Activated CD4-positive, alpha-beta T cell treated with anti-CD3 and anti-CD28 coated beads for 36 hours (primary cell): ENCODE results near the gene GPBP1L1. TPM values are rescaled to one million over a fixed set of nuclear protein-coding genes. Genes with fewer than 3 reads are reported as not detected.
"Not testable (repeated sequence)": the region's sequence is repeated elsewhere in the genome, so short reads cannot be mapped to it uniquely, and the experiment has no call there.

Source experiments
- ATAC-seq: fragments of 200-7000 bp; cut with Tn5 transposase; one replicate; pipeline ENCODE4 v1.10.0; 2021; ENCODE audit warnings: mild to moderate bottlenecking, moderate library complexity
- CTCF ChIA-PET: fragments of 350-600 bp; sonication (Branson Sonifier 250); formaldehyde crosslinking; loops from one replicate; lab custom pipeline; 2021; ENCODE audit warnings: antibody characterized with exemption; lab: Charles Lee
- POLR2A ChIA-PET: fragments of 350-600 bp; sonication (Branson Sonifier 250); formaldehyde crosslinking; loops from one replicate; lab custom pipeline; 2021; ENCODE audit warnings: antibody characterized with exemption, inconsistent platforms; lab: Charles Lee
- DNase-seq: peaks from one replicate; pipeline ENCODE4 v3.0.0-alpha.2; 2020
- H3K27ac Mint-ChIP-seq: one replicate; pipeline ENCODE4 v1.8.0; 2021; ENCODE audit warnings: mixed read lengths
- H3K27me3 Mint-ChIP-seq: one replicate; pipeline ENCODE4 v1.8.0; 2021; ENCODE audit warnings: mixed read lengths
- H3K36me3 Mint-ChIP-seq: one replicate; pipeline ENCODE4 v1.8.0; 2021; ENCODE audit warnings: low read depth, mixed read lengths
- H3K4me1 Mint-ChIP-seq: one replicate; pipeline ENCODE4 v1.8.0; 2021; ENCODE audit warnings: mixed read lengths
- H3K4me3 Mint-ChIP-seq: one replicate; pipeline ENCODE4 v1.8.0; 2021; ENCODE audit warnings: mild to moderate bottlenecking, moderate library complexity, mixed read lengths
- H3K9me3 Mint-ChIP-seq: one replicate; pipeline ENCODE4 v1.8.0; 2021; ENCODE audit warnings: low read depth, mixed read lengths
- intact Hi-C, 2 experiments: fragments of 100-400 bp; cut with DNase I in 1 of 2; cut with micrococcal nuclease in 1 of 2; formaldehyde crosslinking; loops; one replicate each; pipeline versions ENCODE4 v1.14.2 to v1.15.1; 2022 to 2024; cut with DNase I, micrococcal nuclease
- total RNA-seq, 2 experiments: library from RNA; stranded (reverse); gene quantifications; one replicate each; pipeline ENCODE4 v1.2.3, GENCODE V29; 2021

GPBP1L1 gene
- total RNA-seq: 100 to 1,000 TPM; 101 to 112 TPM

- DNase-seq: peak; percentile 99
- ChIA-PET POLR2A (interaction anchor here (0.5 to 2.6 kb wide), 15 partner anchors 13 to 965 kb away, joined by 3 to 15 read pairs (median 4); partner anchors contain the start of genes CCDC163, HPDL, MMACHC and MUTYH), CTCF (interaction anchor here (0.6 to 1.5 kb wide), 11 partner anchors 8 to 330 kb away, joined by 3 to 10 read pairs (median 4); partner anchors contain the start of gene NASP)
- ATAC-seq: peak; percentile 73
- no peaks in the 10 kb centered on the region for H3K9me3 Mint-ChIP-seq
- peak within 1 kb of the TSS; percentile 87 for H3K4me3 Mint-ChIP-seq
- H3K27ac Mint-ChIP-seq: peak within 1 kb of the TSS; percentile 95
- intact Hi-C loops: loop anchor here (1.0 to 10.0 kb wide), 20 partner anchors 32 to 1654 kb away; partner anchors contain the start of genes IPP (in 2 of the 2), NASP (in 2 of the 2), RAD54L (in 2 of the 2) and AKR1A1 (in 1 of the 2)
- peaks cover 52% of the 10 kb centered on the region for H3K4me1 Mint-ChIP-seq
- no peaks in the 10 kb centered on the region for H3K27me3 Mint-ChIP-seq
- peaks cover 26% of the 10 kb centered on the region for H3K36me3 Mint-ChIP-seq
Observed at GRCh38 chr1:45686288-45687013, at the start of gene GPBP1L1. GPBP1L1 (minus strand) TSS chr1:45686533; CDS start chr1:45659087, 27,446 bp downstream.

GRCh38 chr1:45730780-45731319, 44.5 kb upstream of the GPBP1L1 start:
- Mint-ChIP-seq H3K36me3 (no peaks in the 10 kb centered on the region), H3K9me3 (no peaks in the 10 kb centered on the region), H3K27me3 (no peaks in the 10 kb centered on the region), H3K27ac (no peak overlapping the region), H3K4me1 (peaks cover 2% of the 10 kb centered on the region), H3K4me3 (no peak overlapping the region)
- intact Hi-C loops: no loop called here
- ATAC-seq: no peak
- no peak for DNase-seq
- CTCF ChIA-PET: no interaction called here
- POLR2A ChIA-PET: no interaction called here

- ATAC-seq: no peak
Observed at GRCh38 chr1:45730075-45730779, 43.9 kb upstream of the GPBP1L1 start.

GRCh38 chr1:45726007-45726406, 39.7 kb upstream of the GPBP1L1 start:
- H3K36me3 Mint-ChIP-seq, H3K4me3 Mint-ChIP-seq, H3K27ac Mint-ChIP-seq, intact Hi-C loops, H3K9me3 Mint-ChIP-seq, CTCF ChIA-PET, POLR2A ChIA-PET, H3K4me1 Mint-ChIP-seq, DNase-seq, ATAC-seq, H3K27me3 Mint-ChIP-seq: not testable (repeated sequence)

More at GRCh38 chr1:45730075-45730779, 43.9 kb upstream of the GPBP1L1 start:
- no peaks in the 10 kb centered on the region for H3K27me3 Mint-ChIP-seq
- H3K27ac Mint-ChIP-seq: no peak overlapping the region
- POLR2A ChIA-PET: no interaction called here
- peaks cover 2% of the 10 kb centered on the region for H3K4me1 Mint-ChIP-seq
- CTCF ChIA-PET: interaction anchor here (0.8 kb wide), 1 partner anchor 13 kb away, joined by 4 read pairs; no protein-coding TSS in a partner anchor
- no peaks in the 10 kb centered on the region for H3K9me3 Mint-ChIP-seq
- no peak overlapping the region for H3K4me3 Mint-ChIP-seq
- intact Hi-C loops: no loop called here
- no peak for DNase-seq
- no peaks in the 10 kb centered on the region for H3K36me3 Mint-ChIP-seq

GRCh38 chr1:45723248-45723930, 37.1 kb upstream of the GPBP1L1 start:
- no peak overlapping the region for H3K4me3 Mint-ChIP-seq
- H3K36me3 Mint-ChIP-seq: peaks cover under 1% of the 10 kb centered on the region
- POLR2A ChIA-PET: no interaction called here
- ATAC-seq (no peak), DNase-seq (no peak)
- intact Hi-C loops: no loop called here
- CTCF ChIA-PET: no interaction called here
- H3K9me3 Mint-ChIP-seq: no peaks in the 10 kb centered on the region
- no peaks in the 10 kb centered on the region for H3K27me3 Mint-ChIP-seq
- H3K27ac Mint-ChIP-seq: no peak overlapping the region
- H3K4me1 Mint-ChIP-seq: no peaks in the 10 kb centered on the region

- H3K4me1 Mint-ChIP-seq: no peaks in the 10 kb centered on the region
- ChIA-PET POLR2A (no interaction called here), CTCF (no interaction called here)
- H3K36me3 Mint-ChIP-seq: peaks cover 3% of the 10 kb centered on the region
- DNase-seq (no peak), ATAC-seq (no peak)
- intact Hi-C loops: no loop called here
- no peak overlapping the region for H3K4me3 Mint-ChIP-seq
- H3K9me3 Mint-ChIP-seq: no peaks in the 10 kb centered on the region
- no peak overlapping the region for H3K27ac Mint-ChIP-seq
- no peaks in the 10 kb centered on the region for H3K27me3 Mint-ChIP-seq
Observed at GRCh38 chr1:45722809-45723208, 36.5 kb upstream of the GPBP1L1 start.

GRCh38 chr1:45721207-45721606, 34.9 kb upstream of the GPBP1L1 start:
- no peak for ATAC-seq
- intact Hi-C loops: no loop called here
- Mint-ChIP-seq H3K4me1 (no peaks in the 10 kb centered on the region), H3K27ac (no peak overlapping the region), H3K9me3 (no peaks in the 10 kb centered on the region), H3K27me3 (no peaks in the 10 kb centered on the region), H3K36me3 (peaks cover 3% of the 10 kb centered on the region), H3K4me3 (no peak overlapping the region)
- CTCF ChIA-PET: no interaction called here
- DNase-seq: no peak
- POLR2A ChIA-PET: no interaction called here

- POLR2A ChIA-PET: interaction anchor here (0.9 kb wide), 1 partner anchor 300 kb away, joined by 4 read pairs; no protein-coding TSS in a partner anchor
- no peak overlapping the region for H3K27ac Mint-ChIP-seq
- no peaks in the 10 kb centered on the region for H3K4me1 Mint-ChIP-seq
- no peaks in the 10 kb centered on the region for H3K9me3 Mint-ChIP-seq
- DNase-seq: no peak
- H3K4me3 Mint-ChIP-seq: no peak overlapping the region
- CTCF ChIA-PET: no interaction called here
- H3K36me3 Mint-ChIP-seq: peaks cover 3% of the 10 kb centered on the region
- no peak for ATAC-seq
- no peaks in the 10 kb centered on the region for H3K27me3 Mint-ChIP-seq
- intact Hi-C loops: no loop called here
Observed at GRCh38 chr1:45718289-45718688, 32.0 kb upstream of the GPBP1L1 start.

GRCh38 chr1:45717386-45717785, 31.1 kb upstream of the GPBP1L1 start:
- POLR2A ChIA-PET: not testable (repeated sequence)

GRCh38 chr1:45716700-45717099, 30.4 kb upstream of the GPBP1L1 start:
- Mint-ChIP-seq H3K4me1 (no peaks in the 10 kb centered on the region), H3K4me3 (no peak overlapping the region), H3K27me3 (no peaks in the 10 kb centered on the region), H3K36me3 (peaks cover 4% of the 10 kb centered on the region), H3K9me3 (no peaks in the 10 kb centered on the region), H3K27ac (no peak overlapping the region)
- intact Hi-C loops: no loop called here
- ATAC-seq (no peak), DNase-seq (no peak)
- ChIA-PET POLR2A (no interaction called here), CTCF (no interaction called here)

More at GRCh38 chr1:45717386-45717785, 31.1 kb upstream of the GPBP1L1 start:
- CTCF ChIA-PET: interaction anchor here (0.6 kb wide), 3 partner anchors 249 to 908 kb away, joined by 3 read pairs; no protein-coding TSS in a partner anchor
- ATAC-seq, DNase-seq, H3K9me3 Mint-ChIP-seq, H3K27me3 Mint-ChIP-seq, H3K4me1 Mint-ChIP-seq, H3K36me3 Mint-ChIP-seq, H3K4me3 Mint-ChIP-seq, H3K27ac Mint-ChIP-seq, intact Hi-C loops: not testable (repeated sequence)

GRCh38 chr1:45713711-45714110, 27.4 kb upstream of the GPBP1L1 start:
- Mint-ChIP-seq H3K4me1 (no peaks in the 10 kb centered on the region), H3K36me3 (peaks cover 11% of the 10 kb centered on the region), H3K4me3 (no peak overlapping the region), H3K27me3 (no peaks in the 10 kb centered on the region), H3K9me3 (no peaks in the 10 kb centered on the region), H3K27ac (no peak overlapping the region)
- CTCF ChIA-PET: interaction anchor here (0.8 kb wide), 1 partner anchor 736 kb away, joined by 3 read pairs; no protein-coding TSS in a partner anchor
- DNase-seq: no peak
- no peak for ATAC-seq
- POLR2A ChIA-PET: no interaction called here
- intact Hi-C loops: no loop called here
